ENCODE results near the gene PTDSS2. TPM values are rescaled to one million over a fixed set of nuclear protein-coding genes. Genes with fewer than 3 reads are reported as not detected.

Gene PTDSS2
- total RNA-seq, 1 experiment from 2014 or later = 49.5 TPM

DNA sequence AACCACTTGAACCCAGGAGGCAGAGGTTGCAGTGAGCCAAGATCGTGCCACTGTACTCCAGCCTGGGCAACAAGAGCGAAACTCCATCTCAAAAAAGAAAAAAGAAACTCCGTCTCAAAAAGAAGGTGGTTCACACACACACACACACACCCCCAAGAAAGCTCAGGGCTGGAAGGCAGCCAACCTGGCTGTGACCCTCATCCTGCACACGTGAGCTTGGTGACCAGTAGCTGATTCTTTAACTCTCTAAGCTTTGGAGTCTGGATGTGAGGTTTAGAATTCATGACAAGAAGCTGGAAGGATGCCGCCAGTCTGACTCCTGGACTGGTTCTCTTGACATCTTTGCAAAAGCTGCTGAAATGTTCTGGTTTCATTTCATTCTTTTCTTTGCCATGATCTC is 58.9 kb downstream of the PTDSS2 start:
- Mint-ChIP-seq H3K27ac (no peak overlapping the region), H3K4me3 (peak overlapping the region; percentile 33; the same call in 1 of the 2 replicates), H3K4me1 (peaks cover 12% of the 10 kb centered on the region), H3K27me3 (ENCODE audit: low read depth) (no peaks in the 10 kb centered on the region; the same call in 1 of the 2 replicates), H3K9me3 (no peaks in the 10 kb centered on the region), H3K36me3 (peaks cover 14% of the 10 kb centered on the region)
- ChIA-PET POLR2A (no interaction called here), CTCF (interaction anchor here (1.3 kb wide), 1 partner anchor 10 kb away, joined by 6 read pairs; no protein-coding TSS in a partner anchor)
- ATAC-seq (no peak), DNase-seq (ENCODE audit: low spot score) (no peak)
- no peak for TF ChIP-seq TEAD1 (CRISPR knock-in tag; IDR thresholded peaks at IDR 0.05)
- TF ChIP-seq NFATC4 (CRISPR knock-in tag; IDR thresholded peaks at IDR 0.05) = no peak
- TF ChIP-seq, protein P1, sequence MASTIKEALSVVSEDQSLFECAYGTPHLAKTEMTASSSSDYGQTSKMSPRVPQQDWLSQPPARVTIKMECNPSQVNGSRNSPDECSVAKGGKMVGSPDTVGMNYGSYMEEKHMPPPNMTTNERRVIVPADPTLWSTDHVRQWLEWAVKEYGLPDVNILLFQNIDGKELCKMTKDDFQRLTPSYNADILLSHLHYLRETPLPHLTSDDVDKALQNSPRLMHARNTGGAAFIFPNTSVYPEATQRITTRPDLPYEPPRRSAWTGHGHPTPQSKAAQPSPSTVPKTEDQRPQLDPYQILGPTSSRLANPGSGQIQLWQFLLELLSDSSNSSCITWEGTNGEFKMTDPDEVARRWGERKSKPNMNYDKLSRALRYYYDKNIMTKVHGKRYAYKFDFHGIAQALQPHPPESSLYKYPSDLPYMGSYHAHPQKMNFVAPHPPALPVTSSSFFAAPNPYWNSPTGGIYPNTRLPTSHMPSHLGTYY (CRISPR knock-in tag; IDR thresholded peaks at IDR 0.05) = no peak
- TF ChIP-seq GTF2I (CRISPR knock-in tag; conservative IDR thresholded peaks at IDR 0.05) = no peak
- TF ChIP-seq, protein P2, sequence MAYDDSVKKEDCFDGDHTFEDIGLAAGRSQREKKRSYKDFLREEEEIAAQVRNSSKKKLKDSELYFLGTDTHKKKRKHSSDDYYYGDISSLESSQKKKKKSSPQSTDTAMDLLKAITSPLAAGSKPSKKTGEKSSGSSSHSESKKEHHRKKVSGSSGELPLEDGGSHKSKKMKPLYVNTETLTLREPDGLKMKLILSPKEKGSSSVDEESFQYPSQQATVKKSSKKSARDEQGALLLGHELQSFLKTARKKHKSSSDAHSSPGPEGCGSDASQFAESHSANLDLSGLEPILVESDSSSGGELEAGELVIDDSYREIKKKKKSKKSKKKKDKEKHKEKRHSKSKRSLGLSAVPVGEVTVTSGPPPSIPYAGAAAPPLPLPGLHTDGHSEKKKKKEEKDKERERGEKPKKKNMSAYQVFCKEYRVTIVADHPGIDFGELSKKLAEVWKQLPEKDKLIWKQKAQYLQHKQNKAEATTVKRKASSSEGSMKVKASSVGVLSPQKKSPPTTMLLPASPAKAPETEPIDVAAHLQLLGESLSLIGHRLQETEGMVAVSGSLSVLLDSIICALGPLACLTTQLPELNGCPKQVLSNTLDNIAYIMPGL (CRISPR knock-in tag; IDR thresholded peaks at IDR 0.05) = no peak
- no peak for TF ChIP-seq FOXK1 (CRISPR knock-in tag; IDR thresholded peaks at IDR 0.05)
- TF ChIP-seq ZNF671 (CRISPR knock-in tag; IDR thresholded peaks at IDR 0.05) = no peak
- TF ChIP-seq EMX1 (CRISPR knock-in tag; IDR thresholded peaks at IDR 0.05) = no peak
- TF ChIP-seq JUN (CRISPR knock-in tag; IDR thresholded peaks at IDR 0.05) = no peak
- no peak for TF ChIP-seq GRHL2 (CRISPR knock-in tag; IDR thresholded peaks at IDR 0.05; ENCODE audit: insufficient replicate concordance, severe bottlenecking)
- TF ChIP-seq, protein P3, sequence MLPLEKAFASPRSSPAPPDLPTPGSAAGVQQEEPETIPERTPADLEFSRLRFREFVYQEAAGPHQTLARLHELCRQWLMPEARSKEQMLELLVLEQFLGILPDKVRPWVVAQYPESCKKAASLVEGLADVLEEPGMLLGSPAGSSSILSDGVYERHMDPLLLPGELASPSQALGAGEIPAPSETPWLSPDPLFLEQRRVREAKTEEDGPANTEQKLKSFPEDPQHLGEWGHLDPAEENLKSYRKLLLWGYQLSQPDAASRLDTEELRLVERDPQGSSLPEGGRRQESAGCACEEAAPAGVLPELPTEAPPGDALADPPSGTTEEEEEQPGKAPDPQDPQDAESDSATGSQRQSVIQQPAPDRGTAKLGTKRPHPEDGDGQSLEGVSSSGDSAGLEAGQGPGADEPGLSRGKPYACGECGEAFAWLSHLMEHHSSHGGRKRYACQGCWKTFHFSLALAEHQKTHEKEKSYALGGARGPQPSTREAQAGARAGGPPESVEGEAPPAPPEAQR (CRISPR knock-in tag; IDR thresholded peaks at IDR 0.05) = no peak
- TF ChIP-seq, protein P4, sequence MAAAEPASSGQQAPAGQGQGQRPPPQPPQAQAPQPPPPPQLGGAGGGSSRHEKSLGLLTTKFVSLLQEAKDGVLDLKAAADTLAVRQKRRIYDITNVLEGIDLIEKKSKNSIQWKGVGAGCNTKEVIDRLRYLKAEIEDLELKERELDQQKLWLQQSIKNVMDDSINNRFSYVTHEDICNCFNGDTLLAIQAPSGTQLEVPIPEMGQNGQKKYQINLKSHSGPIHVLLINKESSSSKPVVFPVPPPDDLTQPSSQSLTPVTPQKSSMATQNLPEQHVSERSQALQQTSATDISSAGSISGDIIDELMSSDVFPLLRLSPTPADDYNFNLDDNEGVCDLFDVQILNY (CRISPR knock-in tag; IDR thresholded peaks at IDR 0.05) = no peak
- TF ChIP-seq, protein P5, sequence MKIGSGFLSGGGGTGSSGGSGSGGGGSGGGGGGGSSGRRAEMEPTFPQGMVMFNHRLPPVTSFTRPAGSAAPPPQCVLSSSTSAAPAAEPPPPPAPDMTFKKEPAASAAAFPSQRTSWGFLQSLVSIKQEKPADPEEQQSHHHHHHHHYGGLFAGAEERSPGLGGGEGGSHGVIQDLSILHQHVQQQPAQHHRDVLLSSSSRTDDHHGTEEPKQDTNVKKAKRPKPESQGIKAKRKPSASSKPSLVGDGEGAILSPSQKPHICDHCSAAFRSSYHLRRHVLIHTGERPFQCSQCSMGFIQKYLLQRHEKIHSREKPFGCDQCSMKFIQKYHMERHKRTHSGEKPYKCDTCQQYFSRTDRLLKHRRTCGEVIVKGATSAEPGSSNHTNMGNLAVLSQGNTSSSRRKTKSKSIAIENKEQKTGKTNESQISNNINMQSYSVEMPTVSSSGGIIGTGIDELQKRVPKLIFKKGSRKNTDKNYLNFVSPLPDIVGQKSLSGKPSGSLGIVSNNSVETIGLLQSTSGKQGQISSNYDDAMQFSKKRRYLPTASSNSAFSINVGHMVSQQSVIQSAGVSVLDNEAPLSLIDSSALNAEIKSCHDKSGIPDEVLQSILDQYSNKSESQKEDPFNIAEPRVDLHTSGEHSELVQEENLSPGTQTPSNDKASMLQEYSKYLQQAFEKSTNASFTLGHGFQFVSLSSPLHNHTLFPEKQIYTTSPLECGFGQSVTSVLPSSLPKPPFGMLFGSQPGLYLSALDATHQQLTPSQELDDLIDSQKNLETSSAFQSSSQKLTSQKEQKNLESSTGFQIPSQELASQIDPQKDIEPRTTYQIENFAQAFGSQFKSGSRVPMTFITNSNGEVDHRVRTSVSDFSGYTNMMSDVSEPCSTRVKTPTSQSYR (CRISPR knock-in tag; IDR thresholded peaks at IDR 0.05) = no peak
- TF ChIP-seq, protein P6, sequence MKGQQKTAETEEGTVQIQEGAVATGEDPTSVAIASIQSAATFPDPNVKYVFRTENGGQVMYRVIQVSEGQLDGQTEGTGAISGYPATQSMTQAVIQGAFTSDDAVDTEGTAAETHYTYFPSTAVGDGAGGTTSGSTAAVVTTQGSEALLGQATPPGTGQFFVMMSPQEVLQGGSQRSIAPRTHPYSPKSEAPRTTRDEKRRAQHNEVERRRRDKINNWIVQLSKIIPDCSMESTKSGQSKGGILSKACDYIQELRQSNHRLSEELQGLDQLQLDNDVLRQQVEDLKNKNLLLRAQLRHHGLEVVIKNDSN (CRISPR knock-in tag; IDR thresholded peaks at IDR 0.05) = no peak
- TF ChIP-seq ESRRA (CRISPR knock-in tag; IDR thresholded peaks at IDR 0.05; ENCODE audit: borderline replicate concordance) = no peak
- TF ChIP-seq, protein P7, sequence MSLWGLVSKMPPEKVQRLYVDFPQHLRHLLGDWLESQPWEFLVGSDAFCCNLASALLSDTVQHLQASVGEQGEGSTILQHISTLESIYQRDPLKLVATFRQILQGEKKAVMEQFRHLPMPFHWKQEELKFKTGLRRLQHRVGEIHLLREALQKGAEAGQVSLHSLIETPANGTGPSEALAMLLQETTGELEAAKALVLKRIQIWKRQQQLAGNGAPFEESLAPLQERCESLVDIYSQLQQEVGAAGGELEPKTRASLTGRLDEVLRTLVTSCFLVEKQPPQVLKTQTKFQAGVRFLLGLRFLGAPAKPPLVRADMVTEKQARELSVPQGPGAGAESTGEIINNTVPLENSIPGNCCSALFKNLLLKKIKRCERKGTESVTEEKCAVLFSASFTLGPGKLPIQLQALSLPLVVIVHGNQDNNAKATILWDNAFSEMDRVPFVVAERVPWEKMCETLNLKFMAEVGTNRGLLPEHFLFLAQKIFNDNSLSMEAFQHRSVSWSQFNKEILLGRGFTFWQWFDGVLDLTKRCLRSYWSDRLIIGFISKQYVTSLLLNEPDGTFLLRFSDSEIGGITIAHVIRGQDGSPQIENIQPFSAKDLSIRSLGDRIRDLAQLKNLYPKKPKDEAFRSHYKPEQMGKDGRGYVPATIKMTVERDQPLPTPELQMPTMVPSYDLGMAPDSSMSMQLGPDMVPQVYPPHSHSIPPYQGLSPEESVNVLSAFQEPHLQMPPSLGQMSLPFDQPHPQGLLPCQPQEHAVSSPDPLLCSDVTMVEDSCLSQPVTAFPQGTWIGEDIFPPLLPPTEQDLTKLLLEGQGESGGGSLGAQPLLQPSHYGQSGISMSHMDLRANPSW (CRISPR knock-in tag; conservative IDR thresholded peaks at IDR 0.05; ENCODE audit: low read depth) = no peak
- TF ChIP-seq NFYB (CRISPR knock-in tag; conservative IDR thresholded peaks at IDR 0.05; ENCODE audit: low read depth) = no peak
- TF ChIP-seq, protein P8, sequence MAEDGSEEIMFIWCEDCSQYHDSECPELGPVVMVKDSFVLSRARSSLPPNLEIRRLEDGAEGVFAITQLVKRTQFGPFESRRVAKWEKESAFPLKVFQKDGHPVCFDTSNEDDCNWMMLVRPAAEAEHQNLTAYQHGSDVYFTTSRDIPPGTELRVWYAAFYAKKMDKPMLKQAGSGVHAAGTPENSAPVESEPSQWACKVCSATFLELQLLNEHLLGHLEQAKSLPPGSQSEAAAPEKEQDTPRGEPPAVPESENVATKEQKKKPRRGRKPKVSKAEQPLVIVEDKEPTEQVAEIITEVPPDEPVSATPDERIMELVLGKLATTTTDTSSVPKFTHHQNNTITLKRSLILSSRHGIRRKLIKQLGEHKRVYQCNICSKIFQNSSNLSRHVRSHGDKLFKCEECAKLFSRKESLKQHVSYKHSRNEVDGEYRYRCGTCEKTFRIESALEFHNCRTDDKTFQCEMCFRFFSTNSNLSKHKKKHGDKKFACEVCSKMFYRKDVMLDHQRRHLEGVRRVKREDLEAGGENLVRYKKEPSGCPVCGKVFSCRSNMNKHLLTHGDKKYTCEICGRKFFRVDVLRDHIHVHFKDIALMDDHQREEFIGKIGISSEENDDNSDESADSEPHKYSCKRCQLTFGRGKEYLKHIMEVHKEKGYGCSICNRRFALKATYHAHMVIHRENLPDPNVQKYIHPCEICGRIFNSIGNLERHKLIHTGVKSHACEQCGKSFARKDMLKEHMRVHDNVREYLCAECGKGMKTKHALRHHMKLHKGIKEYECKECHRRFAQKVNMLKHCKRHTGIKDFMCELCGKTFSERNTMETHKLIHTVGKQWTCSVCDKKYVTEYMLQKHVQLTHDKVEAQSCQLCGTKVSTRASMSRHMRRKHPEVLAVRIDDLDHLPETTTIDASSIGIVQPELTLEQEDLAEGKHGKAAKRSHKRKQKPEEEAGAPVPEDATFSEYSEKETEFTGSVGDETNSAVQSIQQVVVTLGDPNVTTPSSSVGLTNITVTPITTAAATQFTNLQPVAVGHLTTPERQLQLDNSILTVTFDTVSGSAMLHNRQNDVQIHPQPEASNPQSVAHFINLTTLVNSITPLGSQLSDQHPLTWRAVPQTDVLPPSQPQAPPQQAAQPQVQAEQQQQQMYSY (CRISPR knock-in tag; IDR thresholded peaks at IDR 0.05) = no peak
- TF ChIP-seq ZNF317 (CRISPR knock-in tag; IDR thresholded peaks at IDR 0.05; ENCODE audit: borderline replicate concordance, low read depth) = no peak
- no peak for TF ChIP-seq MYBL2 (CRISPR knock-in tag; IDR thresholded peaks at IDR 0.05)
